HAP-1 (cell line): ENCODE data around the gene KCTD21.
"Not testable (repeated sequence)": the region's sequence is repeated elsewhere in the genome, so short reads cannot be mapped to it uniquely, and the experiment has no call there.

Experiments
- DNase-seq, 2 experiments: peaks; one replicate each; pipeline ENCODE4 v3.0.0-alpha.2; 2016 to 2020; ENCODE audit warnings: low spot score in 2 of 2
- H3K27me3 ChIP-seq: fragments of 250-450 bp; sonication (Bioruptor Pico); 2 replicates; pipeline ENCODE4 v1.5.1; 2020; ENCODE audit warnings: low read depth, mild to moderate bottlenecking, moderate library complexity
- H3K36me3 ChIP-seq: fragments of 250-450 bp; sonication (Bioruptor Pico); replicated peaks from 2 replicates; pipeline ENCODE4 v1.5.1; 2020; ENCODE audit warnings: mild to moderate bottlenecking
- H3K4me1 ChIP-seq: fragments of 250-450 bp; sonication (Bioruptor Pico); 2 replicates; pipeline ENCODE4 v1.5.1; 2020; ENCODE audit warnings: mild to moderate bottlenecking
- H3K4me3 ChIP-seq: fragments of 250-450 bp; sonication (Bioruptor Pico); 2 replicates; pipeline ENCODE4 v1.5.1; 2020; ENCODE audit warnings: mild to moderate bottlenecking, moderate library complexity
- H3K9me3 ChIP-seq: fragments of 250-450 bp; sonication (Bioruptor Pico); 2 replicates; pipeline ENCODE4 v1.5.1; 2020; ENCODE audit warnings: mild to moderate bottlenecking, moderate library complexity
- in situ Hi-C: fragments of 300-500 bp; cut with MboI; formaldehyde crosslinking; loops from 3 replicates; pipeline ENCODE4 v1.14.3; 2020; ENCODE audit warnings: low sequenced_read_pairs, inconsistent platforms, mixed read lengths

The KCTD21 gene

DNA sequence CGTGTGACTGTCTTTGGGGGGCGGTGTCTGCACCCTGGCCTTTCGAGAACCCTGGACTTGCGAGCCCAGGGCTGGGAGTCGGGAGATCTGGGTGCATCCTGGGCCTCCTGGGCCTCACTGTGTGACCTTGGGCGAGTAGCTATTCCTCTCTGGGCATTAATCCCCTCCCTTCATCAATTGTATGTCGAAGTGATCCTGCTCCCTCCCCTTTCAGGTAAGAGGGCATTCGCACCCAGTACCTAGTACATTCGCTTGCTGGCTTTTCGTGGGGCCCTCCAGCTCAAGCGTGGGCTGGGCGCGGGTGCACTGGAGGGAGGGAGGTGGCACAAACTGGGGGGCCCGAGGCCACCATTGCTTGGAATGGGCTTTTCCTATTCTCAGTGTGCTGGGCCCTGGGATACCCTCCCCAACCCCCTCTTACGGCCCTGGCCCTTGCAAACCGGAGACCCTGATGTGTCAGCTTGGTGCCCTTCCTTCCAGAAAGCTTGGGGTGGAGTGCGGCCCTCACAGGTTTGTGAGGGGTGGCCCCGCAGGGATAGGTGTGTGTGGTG, 823 bp upstream of the KCTD21 start:
- no peaks in the 10 kb centered on the region for H3K27me3 ChIP-seq
- H3K4me3 ChIP-seq, result peak overlapping the region; percentile 82
- no peaks in the 10 kb centered on the region for H3K9me3 ChIP-seq
- in situ Hi-C loops, result no loop called here
- no peaks in the 10 kb centered on the region for H3K36me3 ChIP-seq
- H3K4me1 ChIP-seq, result peaks cover 4% of the 10 kb centered on the region
- DNase-seq, result no peak

DNA sequence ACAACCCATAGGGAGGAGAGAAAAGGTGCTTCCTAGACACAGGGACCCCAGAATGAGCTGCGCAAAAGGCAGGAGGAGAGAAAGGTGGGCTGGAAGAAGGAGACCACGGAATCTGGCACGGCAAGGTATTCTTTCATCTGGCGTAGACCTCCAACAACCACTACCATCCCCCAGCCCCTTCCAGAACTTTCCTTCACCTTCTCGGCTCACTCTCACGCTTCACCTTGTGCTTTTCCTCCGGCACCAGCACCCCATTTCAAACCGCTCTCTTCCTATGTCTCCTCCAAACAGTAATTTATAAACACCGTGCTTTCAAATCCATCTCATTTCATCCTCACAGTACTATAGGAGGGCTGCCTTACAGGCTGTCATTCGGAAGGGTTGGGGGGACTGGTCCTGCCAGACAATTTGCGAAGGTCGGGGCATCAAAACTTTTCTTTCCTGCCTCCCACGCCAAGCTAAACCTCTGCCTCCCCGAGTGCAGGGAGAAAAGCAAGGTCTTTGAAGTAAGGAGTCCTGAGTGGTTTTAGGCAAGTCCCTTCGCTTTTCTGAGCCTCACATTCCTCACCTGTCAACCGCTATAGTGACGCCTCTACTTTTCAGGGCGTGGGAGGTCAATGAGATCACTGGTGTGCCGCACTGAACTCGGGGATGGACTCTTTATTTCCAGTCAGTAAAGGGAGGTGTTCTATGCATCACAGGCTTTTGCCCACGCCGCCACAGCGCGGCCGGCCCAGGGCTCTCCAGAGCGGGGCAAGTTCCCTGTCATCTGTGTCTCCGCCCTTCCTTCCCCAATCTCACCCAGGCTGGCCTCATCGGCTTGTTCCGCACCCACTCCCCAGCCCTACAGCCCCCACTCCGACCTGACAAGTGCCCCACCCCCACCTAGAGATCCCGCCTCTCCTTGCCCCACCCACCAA, 800 bp downstream of the KCTD21 start:
- in situ Hi-C loops, result no loop called here
- H3K9me3 ChIP-seq, result no peaks in the 10 kb centered on the region
- DNase-seq, result no peak
- no peaks in the 10 kb centered on the region for H3K27me3 ChIP-seq
- peak overlapping the region; percentile 82 for H3K4me3 ChIP-seq
- H3K36me3 ChIP-seq, result no peaks in the 10 kb centered on the region
- peaks cover 4% of the 10 kb centered on the region for H3K4me1 ChIP-seq

DNA sequence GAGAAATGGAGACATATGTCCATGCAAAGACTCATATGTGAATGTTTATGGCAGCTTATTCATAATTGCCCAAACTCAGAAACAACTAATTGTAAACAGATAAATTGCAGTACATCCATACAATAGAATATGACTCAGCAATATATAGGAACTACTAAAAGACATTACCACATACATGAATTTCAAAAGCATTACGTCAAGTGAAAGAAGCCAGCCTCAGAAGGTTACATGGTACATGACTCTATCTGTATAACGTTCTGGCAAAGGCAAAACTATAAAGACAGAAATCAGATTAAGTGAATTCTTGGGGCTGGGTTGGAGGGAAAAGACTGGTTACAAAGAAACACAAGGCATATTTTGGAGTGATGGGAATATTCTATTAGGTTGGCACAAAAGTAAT, 7.2 kb downstream of the KCTD21 start:
- DNase-seq, result no peak
- H3K27me3 ChIP-seq, result no peaks in the 10 kb centered on the region
- in situ Hi-C loops, result no loop called here
- no peaks in the 10 kb centered on the region for H3K9me3 ChIP-seq
- H3K36me3 ChIP-seq, result no peaks in the 10 kb centered on the region
- H3K4me3 ChIP-seq, result no peak overlapping the region
- H3K4me1 ChIP-seq, result no peaks in the 10 kb centered on the region

DNA sequence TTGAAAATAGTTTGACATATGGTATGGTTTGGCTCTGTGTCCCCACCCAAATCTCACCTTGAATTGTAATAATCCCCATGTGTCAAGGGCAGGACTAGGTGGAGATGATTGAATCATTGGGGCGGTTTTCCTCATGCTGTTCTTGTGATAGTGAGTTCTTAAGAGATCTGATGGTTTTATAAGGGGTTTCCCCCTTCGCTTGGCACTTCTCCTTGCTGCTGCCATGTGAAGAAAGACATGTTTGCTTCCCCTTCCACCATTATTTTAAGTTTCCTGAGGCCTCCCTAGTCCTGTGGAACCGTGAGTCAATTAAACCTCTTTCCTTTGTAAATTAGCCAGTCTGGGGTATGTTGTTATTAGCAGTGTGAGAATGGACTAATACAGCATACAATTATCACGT, 7.7 kb downstream of the KCTD21 start:
- H3K27me3 ChIP-seq, result no peaks in the 10 kb centered on the region
- H3K4me3 ChIP-seq, result no peak overlapping the region
- in situ Hi-C loops, result no loop called here
- DNase-seq, result no peak
- no peaks in the 10 kb centered on the region for H3K4me1 ChIP-seq
- H3K36me3 ChIP-seq, result no peaks in the 10 kb centered on the region
- no peaks in the 10 kb centered on the region for H3K9me3 ChIP-seq

DNA sequence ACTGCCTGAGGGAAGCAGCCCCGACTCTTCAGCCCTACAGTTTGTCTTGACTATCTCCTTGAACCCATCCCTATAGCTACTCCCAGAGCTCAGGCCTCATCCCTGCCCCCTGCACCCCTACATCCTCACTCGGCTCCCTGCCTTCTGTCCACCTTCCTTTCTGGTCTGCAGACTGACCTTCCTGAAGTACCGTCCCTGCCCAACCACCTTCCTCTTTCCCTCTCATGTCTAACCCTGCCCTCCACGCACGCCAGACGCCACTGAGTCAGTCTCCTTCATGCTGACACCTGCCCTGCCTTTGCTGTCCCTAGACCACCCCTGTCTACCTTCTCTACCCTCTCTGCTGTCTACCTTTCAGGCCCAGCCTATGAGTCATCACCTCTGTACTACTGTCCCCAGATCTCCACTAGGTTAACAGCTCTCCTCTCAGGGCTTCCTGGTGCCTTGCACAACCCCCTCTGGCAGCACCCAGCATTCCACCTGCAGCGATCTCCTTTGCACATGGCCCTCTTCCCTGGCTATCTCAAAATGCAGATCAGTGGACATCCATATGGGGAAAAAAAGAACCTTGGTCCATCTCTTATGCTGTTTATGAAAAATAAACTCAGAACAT, 8.9 kb downstream of the KCTD21 start:
- Histone ChIP-seq H3K4me3 (no peak overlapping the region), H3K27me3 (no peaks in the 10 kb centered on the region), H3K36me3 (no peaks in the 10 kb centered on the region), H3K9me3 (no peaks in the 10 kb centered on the region), H3K4me1 (no peaks in the 10 kb centered on the region)
- in situ Hi-C loops, result no loop called here
- no peak for DNase-seq

DNA sequence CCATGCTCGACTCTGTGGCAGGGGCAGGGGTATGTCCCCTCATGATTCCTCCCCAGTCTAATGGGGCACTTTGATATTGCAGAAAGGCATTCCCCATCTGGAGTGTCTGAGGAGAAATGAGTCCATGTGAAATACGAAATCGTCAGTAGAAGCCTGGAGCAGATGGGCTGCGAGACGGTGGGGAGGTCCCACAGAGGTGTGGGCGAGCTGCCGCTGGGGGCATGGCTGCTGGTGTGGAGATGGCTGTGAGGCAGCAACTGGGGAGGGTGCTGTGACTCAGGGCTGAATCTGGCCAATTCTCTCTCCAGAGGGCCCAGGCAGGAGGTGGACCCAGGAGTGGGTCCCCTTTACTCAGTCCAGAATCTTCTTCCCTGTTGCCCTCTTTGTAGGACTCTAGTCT, 11.2 kb downstream of the KCTD21 start:
- no peaks in the 10 kb centered on the region for H3K4me1 ChIP-seq
- H3K36me3 ChIP-seq, result no peaks in the 10 kb centered on the region
- H3K4me3 ChIP-seq, result no peak overlapping the region
- in situ Hi-C loops, result no loop called here
- no peak for DNase-seq
- no peaks in the 10 kb centered on the region for H3K9me3 ChIP-seq
- no peaks in the 10 kb centered on the region for H3K27me3 ChIP-seq

DNA sequence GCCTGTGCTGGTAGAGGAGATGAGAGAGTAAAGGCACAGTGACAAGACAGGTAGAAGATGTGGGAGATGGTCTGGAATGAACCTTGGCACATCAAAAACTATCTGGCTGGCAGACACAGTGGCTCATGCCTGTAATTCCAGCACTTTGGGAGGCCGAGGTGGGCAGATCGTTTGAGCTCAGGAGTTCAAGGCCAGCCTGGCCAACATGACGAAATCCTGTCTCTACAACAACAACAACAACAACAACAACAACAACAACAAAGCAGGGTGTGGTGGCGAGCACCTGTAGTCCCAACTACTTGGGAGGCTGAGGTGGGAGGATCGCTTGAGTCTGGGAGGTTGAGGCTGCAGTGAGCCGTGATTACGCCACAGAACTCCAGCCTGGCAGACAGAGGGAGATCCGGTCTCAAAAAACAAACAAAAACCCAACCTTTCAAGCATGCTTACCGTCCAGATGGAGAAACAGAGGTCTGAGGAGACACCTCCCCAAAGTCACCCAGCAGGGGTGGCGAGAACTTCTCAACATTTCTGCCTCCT, 11.8 kb downstream of the KCTD21 start:
- Histone ChIP-seq H3K4me1 (no peaks in the 10 kb centered on the region), H3K4me3 (no peak overlapping the region), H3K9me3 (no peaks in the 10 kb centered on the region), H3K27me3 (no peaks in the 10 kb centered on the region), H3K36me3 (no peaks in the 10 kb centered on the region)
- in situ Hi-C loops, result no loop called here
- DNase-seq, result no peak

DNA sequence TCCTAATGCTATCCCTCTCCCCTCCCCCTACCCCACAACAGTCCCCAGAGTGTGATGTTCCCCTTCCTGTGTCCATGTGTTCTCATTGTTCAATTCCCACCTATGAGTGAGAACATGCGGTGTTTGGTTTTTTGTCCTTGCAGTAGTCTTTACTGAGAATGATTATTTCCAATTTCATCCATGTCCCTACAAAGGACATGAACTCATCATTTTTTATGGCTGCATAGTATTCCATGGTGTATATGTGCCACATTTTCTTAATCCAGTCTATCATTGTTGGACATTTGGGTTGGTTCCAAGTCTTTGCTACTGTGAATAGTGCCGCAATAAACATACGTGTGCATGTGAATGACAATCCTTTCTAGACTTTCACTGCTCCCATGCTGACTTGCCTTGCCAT, 12.6 kb downstream of the KCTD21 start:
- H3K4me1 ChIP-seq, in situ Hi-C loops, DNase-seq, H3K9me3 ChIP-seq, H3K36me3 ChIP-seq, H3K27me3 ChIP-seq, H3K4me3 ChIP-seq: not testable (repeated sequence)

DNA sequence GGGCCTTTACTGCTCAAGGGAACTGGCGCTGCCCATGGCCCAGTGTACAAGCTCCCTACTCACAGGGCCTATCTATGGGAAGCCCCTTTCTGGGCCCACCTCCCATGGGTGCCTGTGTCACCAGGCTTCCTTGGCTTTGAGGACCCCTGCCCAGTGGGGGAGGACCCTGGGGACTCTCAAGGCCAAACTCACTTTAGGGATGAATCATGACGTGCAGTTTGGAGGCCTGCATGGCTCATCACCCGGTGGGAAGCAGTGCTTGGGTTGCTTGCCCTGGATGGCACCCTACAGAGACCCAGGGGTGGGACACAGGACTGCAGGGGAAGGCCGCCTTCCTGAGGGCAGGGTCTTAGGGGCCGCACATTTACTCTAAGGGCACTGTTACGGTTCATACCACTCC, 16.5 kb downstream of the KCTD21 start:
- no peak for DNase-seq
- Histone ChIP-seq H3K4me3 (no peak overlapping the region), H3K36me3 (no peaks in the 10 kb centered on the region), H3K27me3 (no peaks in the 10 kb centered on the region), H3K9me3 (no peaks in the 10 kb centered on the region), H3K4me1 (no peaks in the 10 kb centered on the region)
- in situ Hi-C loops, result no loop called here

DNA sequence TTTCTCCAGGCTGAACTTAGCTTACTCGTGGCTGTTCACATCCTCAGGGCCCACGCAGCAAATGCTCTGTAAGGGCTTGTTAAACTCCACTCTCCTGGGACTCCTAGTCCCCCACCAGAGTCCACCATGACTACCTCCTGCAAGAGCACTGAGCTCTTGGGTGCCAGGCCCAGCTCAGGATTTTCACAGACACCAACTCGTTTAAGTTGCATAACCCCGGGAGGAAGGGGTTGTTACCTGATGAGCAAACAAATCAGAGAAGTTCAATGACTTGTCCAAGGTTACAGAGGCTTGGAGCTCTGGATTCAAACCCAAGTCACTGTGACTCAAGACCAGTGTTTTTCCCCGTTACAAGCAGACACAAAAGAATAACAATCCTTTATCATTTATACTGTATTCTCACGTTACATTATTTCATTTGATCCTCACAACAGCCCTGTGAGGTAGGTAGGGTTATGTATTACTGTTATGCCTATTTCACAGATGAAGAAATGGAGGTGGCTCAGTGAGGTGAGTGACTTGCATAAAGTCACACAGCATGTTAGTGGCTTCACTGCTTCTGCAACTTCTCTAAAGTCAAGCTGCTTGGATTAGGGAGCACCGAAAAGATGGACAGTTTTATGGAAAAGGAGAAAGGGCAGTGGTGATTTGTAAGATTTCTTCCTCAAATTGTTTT, 17.4 kb downstream of the KCTD21 start:
- no peaks in the 10 kb centered on the region for H3K36me3 ChIP-seq
- no peaks in the 10 kb centered on the region for H3K9me3 ChIP-seq
- H3K4me1 ChIP-seq, result no peaks in the 10 kb centered on the region
- DNase-seq, result no peak
- H3K4me3 ChIP-seq, result no peak overlapping the region
- in situ Hi-C loops, result no loop called here
- H3K27me3 ChIP-seq, result no peaks in the 10 kb centered on the region

DNA sequence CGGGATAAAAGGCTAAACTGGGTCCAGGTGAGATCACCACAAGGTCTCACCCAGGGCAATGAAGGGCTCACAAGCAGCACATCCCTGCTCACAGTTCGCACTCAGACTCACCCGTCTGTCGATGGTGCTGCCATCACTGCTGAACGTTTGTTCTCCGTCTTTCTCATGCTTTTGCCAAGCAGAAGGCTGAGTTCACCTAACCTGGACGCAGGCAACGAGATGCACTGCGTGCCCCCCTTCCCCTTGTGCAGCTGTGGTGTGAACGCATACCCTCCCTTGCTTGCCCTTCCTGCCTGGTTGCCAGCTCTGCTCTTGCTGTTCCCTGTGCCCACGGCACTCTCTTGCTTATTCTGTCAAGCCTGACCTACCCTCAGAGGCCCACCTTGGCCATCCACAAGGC, 18.0 kb downstream of the KCTD21 start:
- H3K36me3 ChIP-seq, result no peaks in the 10 kb centered on the region
- H3K4me3 ChIP-seq, result no peak overlapping the region
- in situ Hi-C loops, result no loop called here
- H3K27me3 ChIP-seq, result no peaks in the 10 kb centered on the region
- no peaks in the 10 kb centered on the region for H3K9me3 ChIP-seq
- no peak for DNase-seq
- H3K4me1 ChIP-seq, result no peaks in the 10 kb centered on the region

DNA sequence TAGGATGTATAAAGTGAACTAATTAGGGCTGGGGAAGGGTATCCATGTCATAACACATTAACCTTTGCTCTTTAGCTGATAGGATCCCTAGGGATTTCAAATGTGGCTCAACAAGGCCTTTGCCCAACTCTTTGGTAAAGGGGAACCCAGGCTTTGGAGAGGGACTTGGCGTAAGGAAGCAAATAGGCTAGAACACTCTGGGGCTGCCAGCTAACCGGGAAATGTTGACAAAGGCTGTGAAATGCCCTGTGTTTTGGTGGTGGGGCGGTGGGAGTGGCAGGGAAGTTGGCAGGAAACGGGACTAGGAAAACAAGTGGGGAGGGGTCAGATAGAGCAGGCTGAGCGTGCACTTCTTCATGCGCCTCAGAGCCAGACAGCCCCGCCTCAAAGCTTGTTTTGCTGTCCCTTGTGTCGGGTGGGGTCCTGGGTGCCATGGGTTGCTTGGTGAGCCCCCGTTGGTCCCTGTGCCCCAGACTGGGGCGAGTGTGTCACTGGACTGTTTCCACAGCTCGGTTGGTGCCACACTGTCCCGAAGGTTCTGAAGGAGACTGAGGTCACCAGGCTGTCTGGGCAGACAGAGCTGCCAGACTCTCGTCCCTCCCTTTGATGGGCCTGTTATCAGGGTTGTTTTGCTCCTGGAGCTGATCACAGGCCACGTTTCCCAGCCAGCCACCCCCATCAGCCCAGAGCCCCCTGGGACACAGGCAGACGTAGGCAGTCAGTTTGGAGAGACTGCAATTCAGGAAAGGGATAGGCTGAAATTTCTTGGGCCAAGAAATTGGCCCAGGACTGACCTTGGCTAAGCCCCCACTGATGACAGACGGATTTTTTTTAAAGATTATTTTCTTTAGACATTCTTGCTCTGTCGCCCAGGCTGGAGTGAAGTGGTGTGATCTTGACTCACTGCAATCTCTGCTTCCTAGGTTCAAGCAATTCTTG, 19.6 kb downstream of the KCTD21 start:
- Histone ChIP-seq H3K4me3 (no peak overlapping the region), H3K27me3 (no peaks in the 10 kb centered on the region), H3K4me1 (no peaks in the 10 kb centered on the region), H3K36me3 (no peaks in the 10 kb centered on the region), H3K9me3 (no peaks in the 10 kb centered on the region)
- in situ Hi-C loops, result no loop called here
- no peak for DNase-seq

DNA sequence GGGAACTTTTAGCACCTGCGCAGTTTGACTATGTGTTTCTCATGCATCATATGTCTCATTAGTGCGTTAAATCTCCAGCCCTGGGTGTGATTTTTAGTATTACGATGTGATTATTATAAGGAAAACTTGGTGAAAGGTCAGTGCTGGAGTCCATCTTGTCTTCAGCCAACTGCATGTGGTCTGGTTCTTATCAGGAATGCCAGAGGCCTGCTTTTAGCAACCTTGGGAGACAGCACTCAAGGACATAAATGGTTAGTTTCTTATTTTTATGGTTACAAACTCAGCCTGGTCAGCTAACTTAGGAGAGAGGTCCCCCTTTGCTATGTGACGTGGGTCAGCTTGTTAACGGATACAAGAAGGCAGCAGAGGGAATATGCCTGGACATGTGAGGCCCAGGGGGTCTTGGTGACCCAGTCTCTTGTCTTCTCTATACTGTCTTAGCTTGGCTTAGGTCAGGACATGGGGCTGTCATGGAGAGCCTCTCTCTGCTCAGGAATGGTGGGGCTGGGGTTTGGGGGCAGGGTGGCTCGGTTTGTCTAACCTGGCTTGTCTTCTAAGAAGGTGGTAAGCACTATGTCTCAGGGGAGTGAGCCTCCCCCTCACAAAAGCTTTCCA, 21.5 kb downstream of the KCTD21 start:
- DNase-seq, result no peak
- H3K9me3 ChIP-seq, result no peaks in the 10 kb centered on the region
- in situ Hi-C loops, result no loop called here
- H3K27me3 ChIP-seq, result no peaks in the 10 kb centered on the region
- H3K36me3 ChIP-seq, result no peaks in the 10 kb centered on the region
- H3K4me3 ChIP-seq, result no peak overlapping the region
- H3K4me1 ChIP-seq, result no peaks in the 10 kb centered on the region
